ENCODE measurements around the gene UTP25.

DNA sequence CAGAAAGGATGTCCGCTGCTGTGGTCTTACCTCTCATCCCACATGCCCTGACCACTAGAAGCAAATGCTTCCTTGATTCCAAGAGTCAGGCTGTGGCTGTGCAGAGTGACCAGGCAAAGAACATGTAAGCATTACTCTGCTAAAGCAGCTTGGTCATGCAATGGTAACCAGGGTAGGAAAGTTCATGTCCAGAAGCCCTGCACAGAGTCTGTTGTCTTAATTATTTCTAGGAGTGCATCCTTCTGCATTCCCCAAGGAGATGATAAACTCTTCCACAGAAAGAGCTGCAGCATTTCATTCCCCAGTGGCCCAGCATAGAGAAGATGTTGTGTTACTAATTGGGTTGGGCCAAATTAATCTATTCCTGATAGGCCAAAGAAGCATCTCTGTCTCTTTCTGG, 10.1 kb upstream of the UTP25 start:
- TF ChIP-seq, protein P1, sequence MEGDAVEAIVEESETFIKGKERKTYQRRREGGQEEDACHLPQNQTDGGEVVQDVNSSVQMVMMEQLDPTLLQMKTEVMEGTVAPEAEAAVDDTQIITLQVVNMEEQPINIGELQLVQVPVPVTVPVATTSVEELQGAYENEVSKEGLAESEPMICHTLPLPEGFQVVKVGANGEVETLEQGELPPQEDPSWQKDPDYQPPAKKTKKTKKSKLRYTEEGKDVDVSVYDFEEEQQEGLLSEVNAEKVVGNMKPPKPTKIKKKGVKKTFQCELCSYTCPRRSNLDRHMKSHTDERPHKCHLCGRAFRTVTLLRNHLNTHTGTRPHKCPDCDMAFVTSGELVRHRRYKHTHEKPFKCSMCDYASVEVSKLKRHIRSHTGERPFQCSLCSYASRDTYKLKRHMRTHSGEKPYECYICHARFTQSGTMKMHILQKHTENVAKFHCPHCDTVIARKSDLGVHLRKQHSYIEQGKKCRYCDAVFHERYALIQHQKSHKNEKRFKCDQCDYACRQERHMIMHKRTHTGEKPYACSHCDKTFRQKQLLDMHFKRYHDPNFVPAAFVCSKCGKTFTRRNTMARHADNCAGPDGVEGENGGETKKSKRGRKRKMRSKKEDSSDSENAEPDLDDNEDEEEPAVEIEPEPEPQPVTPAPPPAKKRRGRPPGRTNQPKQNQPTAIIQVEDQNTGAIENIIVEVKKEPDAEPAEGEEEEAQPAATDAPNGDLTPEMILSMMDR (IDR thresholded peaks at IDR 0.05) = no peak
- TF ChIP-seq POLR2A (IDR thresholded peaks at IDR 0.05) = no peak
